Peyer's patch (tissue), 4 donors: ENCODE data around the gene GIMD1. TPM values are rescaled to one million over a fixed set of nuclear protein-coding genes. Genes with fewer than 3 reads are reported as not detected.

ENCODE experiments used
- DNase-seq, 3 donors: peaks; one replicate each; pipeline ENCODE4 v3.0.0-alpha.2; 2017 to 2019
- H3K27ac ChIP-seq, 4 donors: fragments of 200-600 bp; sonication (generic); one replicate each; pipeline ENCODE4 v1.5.1; 2016 to 2019
- H3K27me3 ChIP-seq, 2 donors: fragments of 200-600 bp; sonication (generic); one replicate each; pipeline ENCODE4 v1.5.1; 2019
- H3K36me3 ChIP-seq, 3 donors: fragments of 200-600 bp; sonication (generic); one replicate each; pipeline ENCODE4 v1.5.1; 2016 to 2019
- H3K4me1 ChIP-seq, 4 donors: fragments of 200-600 bp; sonication (generic); one replicate each; pipeline ENCODE4 v1.5.1; 2016 to 2019
- H3K4me3 ChIP-seq, 4 donors: fragments of 200-600 bp; sonication (generic); 1 replicate in 3 of 4; 2 replicates in 1 of 4; pipeline ENCODE4 v1.5.1; 2016 to 2019; ENCODE audit warnings: mild to moderate bottlenecking in 1 of 4
- H3K9me3 ChIP-seq, 4 donors: fragments of 200-600 bp; sonication (generic); one replicate each; pipeline ENCODE4 v1.5.1; 2016 to 2019; ENCODE audit warnings: mild to moderate bottlenecking in 1 of 4
- CTCF ChIP-seq, 6 experiments: fragments of 450-650 bp in 4 of 6; fragments of 200-600 bp in 2 of 6; sonication (generic) in 1 of 6; IDR thresholded peaks; one replicate each; pipeline ENCODE4 v1.5.1; 2017 to 2019; ENCODE audit warnings: antibody characterized with exemption in 6 of 6, mild to moderate bottlenecking in 3 of 6, moderate library complexity in 1 of 6
- POLR2A ChIP-seq, 2 donors: fragments of 450-650 bp; IDR thresholded peaks; one replicate each; pipeline ENCODE4 v1.5.1; 2017; ENCODE audit warnings: antibody characterized with exemption in 2 of 2, mild to moderate bottlenecking in 2 of 2, moderate library complexity in 2 of 2
- total RNA-seq, 4 donors: library from RNA; depleted of rRNA; stranded (reverse); fragments of >200 nt; gene quantifications; one replicate each; pipeline ENCODE4 v1.1.0, GENCODE V29; 2016

The GIMD1 gene
- total RNA-seq, 4 donors from 2014 or later = 3.1 to 27.5 TPM; not detected in 2

- H3K9me3 ChIP-seq = peaks cover 0 to 14% (median 0%) of the 10 kb centered on the region in 4 donors
- TF ChIP-seq CTCF (IDR thresholded peaks at IDR 0.05) = no peak
- no peak for TF ChIP-seq POLR2A (IDR thresholded peaks at IDR 0.05)
- no peaks in the 10 kb centered on the region for H3K36me3 ChIP-seq
Measured at GRCh38 chr4:106395582-106395981, 27.0 kb upstream of the GIMD1 start.

GRCh38 chr4:106385853-106386393 lies 17.3 kb upstream of the GIMD1 start:
- Histone ChIP-seq H3K4me3 (no peak overlapping the region), H3K9me3 (no peaks in the 10 kb centered on the region), H3K27ac (no peak overlapping the region), H3K36me3 (no peaks in the 10 kb centered on the region), H3K4me1 (no peaks in the 10 kb centered on the region), H3K27me3 (no peaks in the 10 kb centered on the region)
- TF ChIP-seq CTCF (IDR thresholded peaks at IDR 0.05) = no peak
- TF ChIP-seq POLR2A (IDR thresholded peaks at IDR 0.05) = no peak
- no peak for DNase-seq

More at GRCh38 chr4:106395582-106395981, 27.0 kb upstream of the GIMD1 start:
- H3K4me1 ChIP-seq = no peaks in the 10 kb centered on the region
- DNase-seq = no peak
- no peak overlapping the region for H3K4me3 ChIP-seq
- H3K27ac ChIP-seq = no peak overlapping the region
- H3K27me3 ChIP-seq = no peaks in the 10 kb centered on the region

GRCh38 chr4:106384878-106385277 lies 16.3 kb upstream of the GIMD1 start:
- Histone ChIP-seq H3K9me3 (no peaks in the 10 kb centered on the region), H3K27ac (no peak overlapping the region), H3K36me3 (no peaks in the 10 kb centered on the region), H3K27me3 (no peaks in the 10 kb centered on the region), H3K4me3 (no peak overlapping the region), H3K4me1 (no peaks in the 10 kb centered on the region)
- TF ChIP-seq POLR2A (IDR thresholded peaks at IDR 0.05) = no peak
- no peak for TF ChIP-seq CTCF (IDR thresholded peaks at IDR 0.05)
- no peak for DNase-seq

- DNase-seq = no peak
- Histone ChIP-seq H3K4me3 (no peak overlapping the region), H3K4me1 (no peaks in the 10 kb centered on the region), H3K9me3 (no peaks in the 10 kb centered on the region), H3K27ac (no peak overlapping the region), H3K27me3 (no peaks in the 10 kb centered on the region), H3K36me3 (no peaks in the 10 kb centered on the region)
- TF ChIP-seq POLR2A (IDR thresholded peaks at IDR 0.05) (no peak), CTCF (IDR thresholded peaks at IDR 0.05) (no peak)
Measured at GRCh38 chr4:106380179-106380578, 11.6 kb upstream of the GIMD1 start.

DNA sequence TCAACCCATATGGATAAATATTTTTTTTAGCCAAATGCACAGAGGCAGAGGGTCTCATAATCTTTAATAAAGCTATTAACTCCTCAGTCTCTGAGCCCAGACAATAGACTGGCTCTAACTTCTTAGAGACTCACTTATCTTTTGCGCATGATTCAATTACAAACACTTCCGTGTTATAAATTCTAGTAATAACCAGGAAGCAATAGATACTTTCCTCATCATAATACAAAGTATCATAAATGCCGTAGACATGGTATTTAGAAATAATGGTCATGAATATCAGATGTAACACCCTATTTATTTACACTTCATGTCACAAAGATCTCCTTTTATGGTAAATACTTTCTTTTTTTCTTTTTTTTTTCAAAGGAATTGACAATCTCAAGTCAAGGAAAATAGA lies 4.4 kb upstream of the GIMD1 start:
- TF ChIP-seq POLR2A (IDR thresholded peaks at IDR 0.05) (no peak), CTCF (IDR thresholded peaks at IDR 0.05) (no peak)
- Histone ChIP-seq H3K27ac (no peak overlapping the region), H3K4me3 (no peak overlapping the region), H3K4me1 (no peaks in the 10 kb centered on the region), H3K36me3 (no peaks in the 10 kb centered on the region), H3K9me3 (no peaks in the 10 kb centered on the region), H3K27me3 (no peaks in the 10 kb centered on the region)
- no peak for DNase-seq

DNA sequence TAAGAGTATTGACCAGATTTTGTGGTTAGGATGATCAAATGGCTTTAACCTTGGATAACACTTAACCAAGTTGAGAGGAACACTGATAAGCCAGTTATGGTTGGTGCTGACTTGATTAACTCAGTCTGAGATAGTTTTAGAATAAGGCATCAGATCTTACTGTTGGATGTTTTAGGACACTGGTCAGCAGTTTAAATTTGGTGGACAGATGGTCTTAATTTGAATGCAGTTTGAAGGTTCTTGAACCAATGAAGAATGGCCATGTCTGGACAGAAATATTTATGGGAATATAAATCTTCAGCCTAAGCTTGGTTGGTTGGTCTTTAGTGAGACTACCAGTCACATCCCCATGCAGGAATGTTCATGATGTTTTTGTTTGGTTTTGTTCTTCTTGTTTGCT lies 2.6 kb upstream of the GIMD1 start:
- H3K27ac ChIP-seq = no peak overlapping the region
- no peak for DNase-seq
- no peaks in the 10 kb centered on the region for H3K36me3 ChIP-seq
- no peaks in the 10 kb centered on the region for H3K9me3 ChIP-seq
- H3K27me3 ChIP-seq = no peaks in the 10 kb centered on the region
- H3K4me1 ChIP-seq = no peaks in the 10 kb centered on the region
- TF ChIP-seq POLR2A (IDR thresholded peaks at IDR 0.05) (no peak), CTCF (IDR thresholded peaks at IDR 0.05) (no peak)
- H3K4me3 ChIP-seq = no peak overlapping the region
